GM12865 (cell line): ENCODE measurements around the gene PAX7.

Experiments used
- DNase-seq: peaks from one replicate; pipeline ENCODE4 v3.0.0; 2010; ENCODE audit warnings: low read depth
- H3K4me3 ChIP-seq: 2 replicates; pipeline ENCODE4 v1.5.1; 2011; ENCODE audit warnings: mild to moderate bottlenecking, low read depth, low read length, control low read depth
- TF ChIP-seq, protein P1 (sequence below): IDR thresholded peaks from 2 replicates; pipeline ENCODE4 v1.5.1; 2011; ENCODE audit warnings: low read length, control low read depth, low read depth, inconsistent platforms; ENCODE audit not compliant: insufficient read depth; ENCODE audit errors: missing control alignments

Gene PAX7

DNA sequence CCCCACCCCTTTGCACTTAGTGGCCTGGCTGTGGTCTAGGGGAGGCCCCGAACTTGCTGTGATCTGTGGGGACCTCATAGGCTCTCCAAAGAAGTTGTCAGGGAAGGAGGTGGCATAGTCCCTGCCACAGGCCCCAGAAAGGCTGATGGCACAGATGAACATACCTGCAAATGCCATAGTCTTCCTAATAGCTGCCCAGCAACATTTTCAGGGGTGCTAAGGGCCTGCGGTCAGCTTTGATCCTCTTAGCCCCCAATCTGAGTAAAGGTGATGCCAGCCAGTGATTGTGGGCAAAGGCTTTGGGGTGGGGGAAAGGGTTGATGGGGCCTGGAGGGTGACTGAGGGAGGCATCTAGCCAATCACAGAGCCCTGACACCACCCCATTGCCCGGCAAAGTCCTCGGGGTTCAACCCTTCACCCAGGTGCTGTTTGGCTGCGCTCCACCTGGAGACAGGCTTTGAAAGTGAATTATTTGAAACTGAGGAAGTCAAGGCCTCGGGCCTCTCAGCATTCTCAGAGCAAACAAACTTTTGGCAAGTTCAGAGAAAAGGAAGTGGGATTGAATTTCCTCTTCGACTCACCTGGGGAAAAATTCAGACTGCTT lies 35.8 kb downstream of the PAX7 start:
- H3K4me3 ChIP-seq = no peak overlapping the region
- no peak for DNase-seq
- TF ChIP-seq, protein P1, sequence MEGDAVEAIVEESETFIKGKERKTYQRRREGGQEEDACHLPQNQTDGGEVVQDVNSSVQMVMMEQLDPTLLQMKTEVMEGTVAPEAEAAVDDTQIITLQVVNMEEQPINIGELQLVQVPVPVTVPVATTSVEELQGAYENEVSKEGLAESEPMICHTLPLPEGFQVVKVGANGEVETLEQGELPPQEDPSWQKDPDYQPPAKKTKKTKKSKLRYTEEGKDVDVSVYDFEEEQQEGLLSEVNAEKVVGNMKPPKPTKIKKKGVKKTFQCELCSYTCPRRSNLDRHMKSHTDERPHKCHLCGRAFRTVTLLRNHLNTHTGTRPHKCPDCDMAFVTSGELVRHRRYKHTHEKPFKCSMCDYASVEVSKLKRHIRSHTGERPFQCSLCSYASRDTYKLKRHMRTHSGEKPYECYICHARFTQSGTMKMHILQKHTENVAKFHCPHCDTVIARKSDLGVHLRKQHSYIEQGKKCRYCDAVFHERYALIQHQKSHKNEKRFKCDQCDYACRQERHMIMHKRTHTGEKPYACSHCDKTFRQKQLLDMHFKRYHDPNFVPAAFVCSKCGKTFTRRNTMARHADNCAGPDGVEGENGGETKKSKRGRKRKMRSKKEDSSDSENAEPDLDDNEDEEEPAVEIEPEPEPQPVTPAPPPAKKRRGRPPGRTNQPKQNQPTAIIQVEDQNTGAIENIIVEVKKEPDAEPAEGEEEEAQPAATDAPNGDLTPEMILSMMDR = no peak

GRCh38 chr1:18667333-18667732 lies 36.7 kb downstream of the PAX7 start:
- H3K4me3 ChIP-seq = no peak overlapping the region
- no peak for DNase-seq
- TF ChIP-seq, protein P1 = no peak

DNA sequence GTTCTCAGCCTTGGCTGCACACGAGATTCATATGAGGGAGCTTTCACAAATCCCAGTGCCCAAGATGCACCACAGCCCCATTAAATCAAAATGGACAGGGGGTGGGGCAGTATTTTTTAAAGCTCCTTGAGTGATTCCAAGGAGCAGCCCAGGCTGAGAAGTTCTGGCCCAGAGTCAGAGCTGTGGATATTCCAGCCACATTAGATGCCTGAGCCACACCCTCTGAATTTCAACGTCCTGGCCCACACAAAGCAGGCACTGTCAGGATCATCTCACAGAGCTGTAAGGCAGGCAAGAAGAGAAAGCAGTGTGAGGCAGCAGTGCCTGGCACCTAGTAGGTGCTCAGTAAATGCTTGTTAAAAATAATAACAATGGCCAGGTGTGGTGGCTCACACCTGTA lies 37.4 kb downstream of the PAX7 start:
- no peak for DNase-seq
- TF ChIP-seq, protein P1 = no peak
- H3K4me3 ChIP-seq = no peak overlapping the region

- no peak overlapping the region for H3K4me3 ChIP-seq
- no peak for DNase-seq
- TF ChIP-seq, protein P1 = no peak
These were observed 38.2 kb downstream of the PAX7 start for GRCh38 chr1:18668750-18669404.

GRCh38 chr1:18670121-18670867 lies 39.6 kb downstream of the PAX7 start:
- DNase-seq = no peak
- TF ChIP-seq, protein P1 = no peak
- no peak overlapping the region for H3K4me3 ChIP-seq

DNA sequence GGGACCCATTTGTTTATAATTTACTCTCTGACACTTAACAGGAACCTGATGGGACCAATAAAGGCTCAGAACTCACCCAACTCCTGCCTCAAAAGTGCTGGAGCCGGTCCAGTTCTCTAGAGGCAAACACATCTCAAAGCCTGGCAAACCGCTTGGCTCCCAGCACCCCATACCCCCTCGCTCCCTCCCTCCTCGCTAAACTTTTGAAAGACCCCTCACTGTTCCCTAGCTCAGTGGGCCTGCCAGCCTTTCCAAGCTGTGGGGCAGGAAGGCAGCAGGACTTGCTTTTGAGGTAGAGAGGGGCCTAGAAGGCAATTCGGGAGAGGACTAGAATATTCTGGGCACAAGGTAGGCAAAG lies 40.2 kb downstream of the PAX7 start:
- no peak for DNase-seq
- TF ChIP-seq, protein P1 = no peak
- no peak overlapping the region for H3K4me3 ChIP-seq
